Muscle of leg (tissue), 11 donors: ENCODE measurements around the gene RAPGEF5. TPM values are rescaled to one million over a fixed set of nuclear protein-coding genes. Genes with fewer than 3 reads are reported as not detected.

Experiments
- DNase-seq: peaks from one replicate; pipeline ENCODE4 v3.0.0; 2013
- H3K27ac ChIP-seq: one replicate; pipeline ENCODE4 v1.5.1; 2013; ENCODE audit warnings: mild to moderate bottlenecking, low read length, control low read depth
- H3K27me3 ChIP-seq: one replicate; pipeline ENCODE4 v1.6.1; 2013; ENCODE audit warnings: low read length; ENCODE audit not compliant: control insufficient read depth, insufficient read depth
- H3K36me3 ChIP-seq: one replicate; pipeline ENCODE4 v1.6.1; 2013; ENCODE audit warnings: low read length; ENCODE audit not compliant: control insufficient read depth, insufficient read depth
- H3K4me1 ChIP-seq: one replicate; pipeline ENCODE4 v1.6.1; 2013; ENCODE audit warnings: low read length; ENCODE audit not compliant: control insufficient read depth, insufficient read depth
- H3K4me3 ChIP-seq: one replicate; pipeline ENCODE4 v1.5.1; 2013; ENCODE audit warnings: low read length, control low read depth
- H3K9me3 ChIP-seq: replicated peaks from 2 replicates; pipeline ENCODE4 v1.6.1; 2013; ENCODE audit warnings: low read depth, low read length; ENCODE audit not compliant: control insufficient read depth
- WGBS: methylation state at CpG from one replicate; pipeline ENCODE4 v1.1.5; 2013; ENCODE audit warnings: missing lambda C conversion rate; ENCODE audit not compliant: insufficient coverage; 5-methylcytosine and 5-hydroxymethylcytosine counted together
- polyA plus RNA-seq, 8 donors: library from polyadenylated mRNA; unstranded; fragments of 120-200 nt; gene quantifications; one replicate each; pipeline versions ENCODE4 v1.2.1 to v1.2.3, GENCODE V29; 2013; ENCODE audit warnings: inconsistent platforms in 1 of 8, low replicate concordance in 1 of 8; ENCODE audit not compliant: insufficient read length in 8 of 8, insufficient read depth in 1 of 8
- total RNA-seq: library from RNA; stranded (reverse); fragments of 120-200 nt; gene quantifications from one replicate; pipeline ENCODE4 v1.2.4, GENCODE V29; 2013

RAPGEF5 gene
- total and polyA plus RNA-seq, 9 donors = 11.2 to 21.8 (median 13.5) TPM

DNA sequence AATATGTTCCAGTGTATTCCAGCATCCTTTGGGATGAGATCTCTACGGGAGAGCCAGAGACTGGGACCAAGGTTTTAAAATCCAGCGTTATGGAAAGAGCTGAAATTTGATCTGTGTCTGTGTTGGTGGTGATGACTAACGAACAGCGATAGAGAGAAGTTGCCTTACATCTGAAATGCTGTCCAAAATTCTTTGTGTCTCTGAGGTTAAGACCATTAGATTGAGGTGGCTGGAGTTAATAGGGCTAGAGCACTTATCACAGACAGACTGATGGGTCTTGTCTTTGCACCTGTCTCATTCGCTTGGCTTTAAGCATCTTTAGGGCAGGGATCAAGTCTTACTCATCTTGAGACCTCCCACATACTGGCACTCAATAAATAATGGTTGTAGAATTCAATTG is 41.0 kb upstream of the RAPGEF5 start:
- DNase-seq = no peak
- H3K36me3 ChIP-seq = no peaks in the 10 kb centered on the region
- H3K27me3 ChIP-seq = no peaks in the 10 kb centered on the region
- H3K27ac ChIP-seq = no peak overlapping the region
- no peaks in the 10 kb centered on the region for H3K9me3 ChIP-seq
- H3K4me3 ChIP-seq = no peak overlapping the region
- H3K4me1 ChIP-seq = no peaks in the 10 kb centered on the region
- 35% methylated on average over 4 of the region's 5 CpGs for WGBS

DNA sequence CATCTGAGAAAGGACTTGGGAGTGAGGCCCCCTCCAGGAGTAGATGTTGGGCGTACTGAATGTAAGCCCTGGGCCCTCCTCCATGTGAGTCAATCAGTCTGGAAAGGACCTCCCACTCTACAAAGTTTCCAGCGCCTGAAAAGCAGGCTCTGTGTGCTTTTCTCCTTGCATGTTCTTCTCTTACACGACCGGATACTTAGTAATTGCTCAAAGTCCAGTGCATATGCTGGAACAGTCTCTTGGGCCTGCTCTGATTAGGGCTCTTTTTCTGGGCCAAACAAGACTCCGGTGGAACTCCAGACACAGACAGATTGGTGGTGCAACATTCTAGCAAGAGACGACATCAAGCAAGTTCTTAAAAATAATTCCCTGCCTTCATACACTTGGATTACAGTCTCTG is 38.3 kb upstream of the RAPGEF5 start:
- H3K27ac ChIP-seq = no peak overlapping the region
- H3K36me3 ChIP-seq = no peaks in the 10 kb centered on the region
- 72% methylated on average over 5 of the region's 6 CpGs for whole genome bisulfite sequencing
- no peak for DNase-seq
- H3K4me1 ChIP-seq = no peaks in the 10 kb centered on the region
- H3K4me3 ChIP-seq = no peak overlapping the region
- no peaks in the 10 kb centered on the region for H3K9me3 ChIP-seq
- H3K27me3 ChIP-seq = no peaks in the 10 kb centered on the region

DNA sequence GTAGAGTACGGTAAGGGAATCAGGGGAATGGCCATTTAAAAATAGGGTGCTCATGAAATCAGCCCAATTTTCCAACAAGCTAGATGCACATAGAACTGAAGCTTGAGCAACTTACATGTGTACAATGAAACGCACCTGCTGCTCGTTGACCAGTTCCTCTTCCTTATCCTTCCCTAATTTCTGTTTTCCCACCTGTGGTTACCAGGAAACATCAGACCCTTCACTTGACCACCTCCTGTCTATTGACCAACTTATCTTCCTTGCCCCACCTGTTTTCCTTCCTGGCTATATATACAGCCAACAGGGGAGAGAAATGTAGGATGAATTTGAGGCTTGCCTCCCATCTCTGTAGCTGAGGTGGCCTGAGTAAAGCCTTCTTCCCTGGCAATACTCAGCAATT is 37.8 kb upstream of the RAPGEF5 start:
- WGBS = 88% methylated on average over 3 of the region's 3 CpGs
- Histone ChIP-seq H3K9me3 (no peaks in the 10 kb centered on the region), H3K27ac (no peak overlapping the region), H3K27me3 (no peaks in the 10 kb centered on the region), H3K36me3 (no peaks in the 10 kb centered on the region), H3K4me1 (no peaks in the 10 kb centered on the region), H3K4me3 (no peak overlapping the region)
- no peak for DNase-seq

DNA sequence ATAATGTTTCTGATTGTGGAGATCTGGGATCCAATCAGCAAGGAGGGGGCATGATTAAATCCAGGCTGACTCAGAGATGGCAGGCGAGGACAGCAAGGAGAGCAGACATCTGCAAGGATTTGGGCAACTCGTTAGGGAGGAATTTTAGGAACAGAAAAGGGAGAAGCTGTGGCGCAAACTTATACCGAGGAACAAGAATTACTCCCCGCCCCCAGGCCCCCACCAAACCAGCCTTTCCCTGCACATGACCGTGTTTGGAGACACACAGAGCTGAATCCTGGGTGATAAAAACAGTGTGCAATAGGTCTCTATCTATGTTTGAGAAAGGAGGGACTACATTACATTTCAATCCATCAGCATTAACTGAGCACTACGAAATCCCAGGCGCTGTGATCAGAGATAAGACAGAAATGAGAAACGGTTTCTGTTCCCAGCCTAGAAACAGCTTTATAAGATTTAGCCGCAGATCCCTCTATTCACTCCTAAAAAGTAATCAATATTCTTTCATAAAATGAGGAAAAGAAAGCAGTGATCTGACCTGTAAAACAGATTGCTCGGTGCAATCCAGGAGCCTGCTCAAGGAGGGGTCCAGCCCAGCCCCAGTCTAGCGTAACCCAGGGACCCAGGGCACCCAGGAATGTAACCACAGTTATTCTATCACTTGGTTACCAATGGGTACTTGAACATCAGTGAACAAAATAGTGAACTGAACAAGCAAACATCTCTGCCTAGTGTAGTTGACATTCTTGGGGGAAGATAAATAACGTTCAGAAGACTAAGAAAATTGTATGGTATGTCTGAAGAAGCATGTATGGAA is 37.2 kb upstream of the RAPGEF5 start:
- Histone ChIP-seq H3K9me3 (no peaks in the 10 kb centered on the region), H3K27me3 (no peaks in the 10 kb centered on the region), H3K4me1 (no peaks in the 10 kb centered on the region), H3K36me3 (no peaks in the 10 kb centered on the region), H3K27ac (no peak overlapping the region), H3K4me3 (no peak overlapping the region)
- DNase-seq = no peak
- WGBS = 68% methylated on average over 3 of the region's 13 CpGs

DNA sequence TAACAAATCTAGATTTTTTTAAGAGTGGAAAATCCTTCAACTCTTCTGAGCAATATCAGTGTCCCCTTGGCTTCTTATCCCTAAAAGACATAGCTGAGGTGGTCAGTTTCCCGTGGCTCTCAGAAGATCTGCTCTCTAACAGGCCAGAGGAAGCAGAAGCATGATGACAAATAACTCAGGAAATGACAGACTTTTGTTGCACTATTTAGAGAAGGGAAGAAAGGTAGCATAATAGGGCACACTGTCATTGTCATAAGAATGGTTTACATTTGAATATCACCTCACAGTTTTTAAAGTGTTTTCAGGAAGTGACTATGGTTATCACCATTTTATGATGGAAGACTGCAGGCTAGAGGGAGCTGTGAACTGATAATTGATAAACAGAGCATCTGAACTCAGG is 33.6 kb upstream of the RAPGEF5 start:
- no peak overlapping the region for H3K4me3 ChIP-seq

DNA sequence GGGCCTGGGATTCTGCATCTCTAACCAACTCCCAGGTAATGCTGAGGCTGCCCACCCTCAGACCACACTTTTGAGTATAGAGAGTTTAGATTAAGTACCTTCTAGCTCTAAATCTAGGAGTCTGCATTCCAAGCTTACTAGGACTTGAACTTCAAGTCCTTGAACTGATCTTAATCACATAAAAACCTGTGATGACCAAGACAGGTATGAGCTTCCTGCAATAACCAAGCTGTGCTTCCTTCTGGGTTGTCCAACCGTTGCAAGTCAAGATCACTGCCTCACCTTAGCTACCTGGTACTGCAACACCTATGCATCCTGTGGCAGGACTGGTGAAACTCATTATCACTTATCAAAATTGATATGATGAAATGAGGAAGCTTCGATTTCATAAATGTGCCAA is 32.9 kb upstream of the RAPGEF5 start:
- no peaks in the 10 kb centered on the region for H3K27me3 ChIP-seq
- H3K9me3 ChIP-seq = no peaks in the 10 kb centered on the region
- WGBS = no CpG with 5 or more reads among the region's 2 CpGs
- H3K27ac ChIP-seq = no peak overlapping the region
- DNase-seq = no peak
- H3K4me3 ChIP-seq = no peak overlapping the region
- H3K4me1 ChIP-seq = no peaks in the 10 kb centered on the region
- no peaks in the 10 kb centered on the region for H3K36me3 ChIP-seq

More for the DNA sequence above, 33.6 kb upstream of the RAPGEF5 start:
- DNase-seq = no peak
- Histone ChIP-seq H3K9me3 (no peaks in the 10 kb centered on the region), H3K27me3 (no peaks in the 10 kb centered on the region), H3K4me1 (no peaks in the 10 kb centered on the region), H3K27ac (no peak overlapping the region), H3K36me3 (no peaks in the 10 kb centered on the region)
- no CpG with 5 or more reads among the region's 1 CpG for WGBS

DNA sequence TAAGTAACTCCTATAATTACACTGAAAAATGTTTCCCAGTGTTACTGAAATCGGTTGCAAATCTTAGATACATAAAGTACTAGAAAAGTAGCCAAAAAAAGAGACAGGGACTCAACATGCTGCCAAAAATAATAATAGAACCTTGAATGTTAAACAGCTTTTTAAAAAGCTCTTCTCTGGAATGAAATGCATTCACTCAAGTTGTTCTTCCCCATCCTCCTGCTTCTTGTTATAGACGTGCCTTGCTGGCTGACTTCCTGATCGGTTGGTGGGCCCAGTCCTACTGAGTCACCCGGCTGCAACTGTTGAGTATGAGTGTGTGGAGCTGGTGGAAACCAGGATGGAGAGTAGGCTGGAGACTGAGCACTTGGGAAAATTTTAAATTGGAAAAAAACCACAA is 30.6 kb upstream of the RAPGEF5 start:
- H3K9me3 ChIP-seq = no peaks in the 10 kb centered on the region
- H3K4me3 ChIP-seq = no peak overlapping the region
- H3K4me1 ChIP-seq = no peaks in the 10 kb centered on the region
- peak; percentile 59 for DNase-seq
- no peaks in the 10 kb centered on the region for H3K36me3 ChIP-seq
- WGBS = 0% methylated on average over 1 of the region's 4 CpGs
- no peak overlapping the region for H3K27ac ChIP-seq
- H3K27me3 ChIP-seq = no peaks in the 10 kb centered on the region

DNA sequence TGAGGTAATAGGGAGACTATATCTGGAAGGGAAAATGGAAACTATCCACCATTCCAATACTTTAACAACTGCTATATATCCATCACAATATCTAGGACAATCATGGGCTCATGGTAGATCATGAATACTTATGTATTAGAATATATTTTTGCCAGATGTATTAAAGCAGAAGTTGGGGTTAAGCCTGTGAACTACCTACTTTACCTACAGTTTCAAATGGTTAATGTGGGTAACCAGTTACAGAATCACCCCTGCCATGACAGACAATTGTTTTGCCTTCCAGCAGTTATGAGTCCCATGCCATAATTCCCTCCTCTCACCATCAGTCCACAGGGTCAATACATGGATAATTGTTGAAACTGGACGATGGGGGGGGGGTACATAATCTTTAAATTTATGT is 29.9 kb upstream of the RAPGEF5 start:
- Histone ChIP-seq H3K4me3 (no peak overlapping the region), H3K27ac (no peak overlapping the region), H3K4me1 (no peaks in the 10 kb centered on the region), H3K9me3 (no peaks in the 10 kb centered on the region), H3K27me3 (no peaks in the 10 kb centered on the region), H3K36me3 (no peaks in the 10 kb centered on the region)
- no CpG with 5 or more reads among the region's 1 CpG for WGBS
- DNase-seq = no peak

DNA sequence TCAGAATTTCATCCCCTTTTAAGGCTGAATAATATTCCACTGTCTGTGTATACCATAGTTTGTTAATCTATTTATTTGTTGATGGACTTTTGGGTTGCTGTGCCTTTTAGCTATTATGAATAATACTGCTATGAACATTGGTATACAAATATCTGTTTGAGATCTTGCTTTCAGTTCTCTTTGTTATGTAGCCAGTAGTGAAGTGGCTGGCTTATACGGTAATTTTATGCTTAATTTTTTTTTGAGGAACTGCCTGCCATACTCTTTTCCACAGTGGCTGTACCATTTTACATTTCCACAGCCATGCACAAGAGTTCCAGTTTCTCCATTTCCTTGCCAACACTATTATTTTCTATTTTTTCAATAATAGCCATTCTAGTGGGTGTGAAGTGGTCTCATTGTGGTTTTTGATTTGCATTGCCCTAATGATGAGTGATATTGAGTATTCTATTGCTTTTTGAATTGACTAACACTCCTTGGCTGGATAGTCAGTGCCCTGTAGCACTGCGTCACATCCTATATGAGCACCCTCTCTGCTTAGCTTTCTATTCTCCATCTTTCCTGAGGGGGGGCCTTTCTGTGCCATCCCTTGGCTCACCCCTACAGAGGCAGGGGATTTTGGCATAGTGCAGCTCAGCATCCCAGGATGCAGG is 29.4 kb upstream of the RAPGEF5 start:
- H3K4me3 ChIP-seq = no peak overlapping the region

DNA sequence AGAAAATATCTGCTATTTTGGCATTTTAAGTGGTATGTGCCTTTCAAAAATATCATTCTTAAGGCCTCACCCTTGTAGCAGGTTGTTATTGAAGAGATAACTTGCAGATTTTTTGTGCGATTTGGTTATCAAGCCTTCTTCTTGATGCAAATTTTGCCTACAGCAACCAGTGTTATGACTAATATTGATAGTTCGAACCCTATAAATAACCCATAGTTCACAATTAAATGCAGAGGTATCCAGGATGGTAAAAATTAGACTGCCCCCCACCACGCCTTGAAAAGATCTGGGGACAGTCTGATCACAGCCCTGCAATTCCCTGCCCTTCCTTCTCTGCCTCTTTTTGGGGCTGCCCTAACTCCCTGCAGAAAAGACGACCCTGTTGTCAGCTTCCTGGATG is 28.4 kb upstream of the RAPGEF5 start:
- no peak overlapping the region for H3K4me3 ChIP-seq
- H3K27me3 ChIP-seq = no peaks in the 10 kb centered on the region
- no peaks in the 10 kb centered on the region for H3K9me3 ChIP-seq
- H3K36me3 ChIP-seq = no peaks in the 10 kb centered on the region
- WGBS = 100% methylated on average over 1 of the region's 4 CpGs
- H3K27ac ChIP-seq = no peak overlapping the region
- DNase-seq = no peak
- H3K4me1 ChIP-seq = no peaks in the 10 kb centered on the region

More for the DNA sequence above, 29.4 kb upstream of the RAPGEF5 start:
- WGBS = no CpG with 5 or more reads among the region's 2 CpGs
- no peak for DNase-seq
- Histone ChIP-seq H3K27ac (no peak overlapping the region), H3K36me3 (no peaks in the 10 kb centered on the region), H3K9me3 (no peaks in the 10 kb centered on the region), H3K27me3 (no peaks in the 10 kb centered on the region), H3K4me1 (no peaks in the 10 kb centered on the region)
